ENCODE measurements around the gene ASB15.

The ASB15 gene

DNA sequence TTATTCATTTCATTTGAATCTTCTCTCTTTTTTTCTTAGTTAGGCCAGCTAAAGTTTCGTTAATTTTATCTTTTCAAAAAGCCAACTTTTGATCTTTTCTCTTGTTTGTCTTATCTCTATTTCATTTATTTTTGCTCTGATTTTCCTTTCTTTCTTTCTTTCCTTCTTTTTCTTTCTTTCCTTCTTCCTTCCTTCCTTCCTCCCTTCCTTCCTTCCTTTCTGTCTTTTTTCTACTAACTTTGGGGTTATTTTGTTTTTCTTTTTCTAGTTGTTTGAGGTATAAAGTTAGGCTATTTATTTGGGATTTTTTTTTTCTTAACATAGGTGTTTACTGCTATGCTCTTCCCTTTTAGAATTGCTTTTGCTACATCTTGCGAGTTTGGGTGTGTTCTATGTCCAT lies 13.2 kb upstream of the ASB15 start:
- H3K79me2 ChIP-seq (ENCODE audit: low read length) = no peaks in the 10 kb centered on the region
- no peak overlapping the region for H3K4me2 ChIP-seq (ENCODE audit: low read depth, low read length)
- no peaks in the 10 kb centered on the region for H3K9me3 ChIP-seq (replicated peaks; ENCODE audit: insufficient read depth, low read length)
- no peak overlapping the region for H2AFZ ChIP-seq (ENCODE audit: low read length)
- no peak overlapping the region for H3K9ac ChIP-seq (ENCODE audit: low read length)
- H3K4me3 ChIP-seq (ENCODE audit: low read length) = no peak overlapping the region
- no peak for TF ChIP-seq EZH2 (optimal IDR thresholded peaks at IDR 0.05; ENCODE audit: low read depth, low read length)
- H3K27me3 ChIP-seq (replicated peaks; ENCODE audit: insufficient read depth, low read length) = no peaks in the 10 kb centered on the region
- no peaks in the 10 kb centered on the region for H3K4me1 ChIP-seq (ENCODE audit: low read length)
- H3K27ac ChIP-seq (ENCODE audit: low read length) = no peak overlapping the region
- DNase-seq = no peak
- H3K36me3 ChIP-seq (replicated peaks; ENCODE audit: insufficient read depth, low read length) = no peaks in the 10 kb centered on the region
- no peaks in the 10 kb centered on the region for H4K20me1 ChIP-seq (ENCODE audit: insufficient read depth, low read length)
- H3K9me2 ChIP-seq (replicated peaks; ENCODE audit: insufficient read depth, low read length) = no peaks in the 10 kb centered on the region
- no peaks in the 10 kb centered on the region for H3F3A ChIP-seq (ENCODE audit: insufficient read depth, low read length)

DNA sequence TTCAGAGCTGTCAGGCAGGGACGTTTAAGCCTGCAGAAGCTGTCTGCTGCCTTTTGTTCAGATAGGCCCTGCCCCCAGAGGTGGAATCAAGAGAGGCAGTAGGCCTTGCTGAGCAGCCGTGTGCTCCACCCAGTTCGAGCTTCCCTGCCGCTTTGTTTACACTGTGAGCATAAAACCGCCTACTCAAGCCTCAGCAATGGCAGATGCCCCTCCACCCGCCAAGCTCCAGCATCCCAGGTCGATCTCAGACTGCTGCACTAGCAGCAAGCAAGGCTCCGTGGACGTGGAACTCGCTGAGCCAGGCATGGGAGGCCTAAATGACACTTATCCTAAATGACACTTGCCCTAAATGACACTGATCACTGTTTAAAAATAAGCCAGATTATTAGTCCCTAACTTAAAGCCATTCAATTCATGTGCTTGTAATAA lies 6.8 kb upstream of the ASB15 start:
- Histone ChIP-seq H3K36me3 (replicated peaks; ENCODE audit: insufficient read depth, low read length) (no peaks in the 10 kb centered on the region), H3K9me3 (replicated peaks; ENCODE audit: insufficient read depth, low read length) (no peaks in the 10 kb centered on the region), H3K27me3 (replicated peaks; ENCODE audit: insufficient read depth, low read length) (no peaks in the 10 kb centered on the region), H2AFZ (ENCODE audit: low read length) (no peak overlapping the region), H3F3A (ENCODE audit: insufficient read depth, low read length) (no peaks in the 10 kb centered on the region), H3K27ac (ENCODE audit: low read length) (no peak overlapping the region), H3K79me2 (ENCODE audit: low read length) (no peaks in the 10 kb centered on the region), H3K4me1 (ENCODE audit: low read length) (peaks cover 3% of the 10 kb centered on the region; the same call in 1 of the 2 replicates), H3K4me3 (ENCODE audit: low read length) (no peak overlapping the region), H3K9ac (ENCODE audit: low read length) (no peak overlapping the region), H3K9me2 (replicated peaks; ENCODE audit: insufficient read depth, low read length) (no peaks in the 10 kb centered on the region), H4K20me1 (ENCODE audit: insufficient read depth, low read length) (no peaks in the 10 kb centered on the region), H3K4me2 (ENCODE audit: low read depth, low read length) (no peak overlapping the region)
- TF ChIP-seq, protein P1, sequence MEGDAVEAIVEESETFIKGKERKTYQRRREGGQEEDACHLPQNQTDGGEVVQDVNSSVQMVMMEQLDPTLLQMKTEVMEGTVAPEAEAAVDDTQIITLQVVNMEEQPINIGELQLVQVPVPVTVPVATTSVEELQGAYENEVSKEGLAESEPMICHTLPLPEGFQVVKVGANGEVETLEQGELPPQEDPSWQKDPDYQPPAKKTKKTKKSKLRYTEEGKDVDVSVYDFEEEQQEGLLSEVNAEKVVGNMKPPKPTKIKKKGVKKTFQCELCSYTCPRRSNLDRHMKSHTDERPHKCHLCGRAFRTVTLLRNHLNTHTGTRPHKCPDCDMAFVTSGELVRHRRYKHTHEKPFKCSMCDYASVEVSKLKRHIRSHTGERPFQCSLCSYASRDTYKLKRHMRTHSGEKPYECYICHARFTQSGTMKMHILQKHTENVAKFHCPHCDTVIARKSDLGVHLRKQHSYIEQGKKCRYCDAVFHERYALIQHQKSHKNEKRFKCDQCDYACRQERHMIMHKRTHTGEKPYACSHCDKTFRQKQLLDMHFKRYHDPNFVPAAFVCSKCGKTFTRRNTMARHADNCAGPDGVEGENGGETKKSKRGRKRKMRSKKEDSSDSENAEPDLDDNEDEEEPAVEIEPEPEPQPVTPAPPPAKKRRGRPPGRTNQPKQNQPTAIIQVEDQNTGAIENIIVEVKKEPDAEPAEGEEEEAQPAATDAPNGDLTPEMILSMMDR (IDR thresholded peaks at IDR 0.05; ENCODE audit: low read length) = no peak
- TF ChIP-seq EZH2phosphoT487 (IDR thresholded peaks at IDR 0.05; ENCODE audit: low read length) (no peak), EZH2 (optimal IDR thresholded peaks at IDR 0.05; ENCODE audit: low read depth, low read length) (no peak)
- no peak for DNase-seq

DNA sequence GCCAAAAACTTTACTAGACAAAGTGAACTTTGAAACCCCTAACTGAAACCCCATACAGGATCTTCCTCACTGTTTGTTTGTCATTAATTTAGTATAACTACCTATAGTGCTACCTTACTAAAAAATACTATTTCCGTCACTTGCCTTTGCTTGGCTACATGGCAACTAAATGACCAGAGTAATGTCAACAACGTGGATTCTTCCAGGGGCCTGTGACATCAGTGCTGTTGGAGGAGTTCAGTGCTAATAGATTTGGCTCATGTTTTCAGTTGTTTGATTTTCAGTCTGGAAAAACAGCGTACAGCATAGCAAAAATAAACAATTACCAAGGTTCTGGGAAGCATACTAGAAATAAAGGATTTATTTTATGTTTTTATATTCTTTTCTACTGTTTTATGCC lies 3.0 kb upstream of the ASB15 start:
- no peak overlapping the region for H3K4me3 ChIP-seq (ENCODE audit: low read length)
- H4K20me1 ChIP-seq (ENCODE audit: insufficient read depth, low read length) = no peaks in the 10 kb centered on the region
- H3K9me2 ChIP-seq (replicated peaks; ENCODE audit: insufficient read depth, low read length) = no peaks in the 10 kb centered on the region
- no peak overlapping the region for H3K27ac ChIP-seq (ENCODE audit: low read length)
- no peaks in the 10 kb centered on the region for H3K79me2 ChIP-seq (ENCODE audit: low read length)
- no peaks in the 10 kb centered on the region for H3K9me3 ChIP-seq (replicated peaks; ENCODE audit: insufficient read depth, low read length)
- H3K4me1 ChIP-seq (ENCODE audit: low read length) = peaks cover 3% of the 10 kb centered on the region; the same call in 1 of the 2 replicates
- H2AFZ ChIP-seq (ENCODE audit: low read length) = no peak overlapping the region
- no peak for TF ChIP-seq EZH2phosphoT487 (IDR thresholded peaks at IDR 0.05; ENCODE audit: low read length)
- no peaks in the 10 kb centered on the region for H3K36me3 ChIP-seq (replicated peaks; ENCODE audit: insufficient read depth, low read length)
- H3K4me2 ChIP-seq (ENCODE audit: low read depth, low read length) = no peak overlapping the region
- no peaks in the 10 kb centered on the region for H3K27me3 ChIP-seq (replicated peaks; ENCODE audit: insufficient read depth, low read length)
- DNase-seq = no peak
- H3F3A ChIP-seq (ENCODE audit: insufficient read depth, low read length) = no peaks in the 10 kb centered on the region
- no peak overlapping the region for H3K9ac ChIP-seq (ENCODE audit: low read length)

DNA sequence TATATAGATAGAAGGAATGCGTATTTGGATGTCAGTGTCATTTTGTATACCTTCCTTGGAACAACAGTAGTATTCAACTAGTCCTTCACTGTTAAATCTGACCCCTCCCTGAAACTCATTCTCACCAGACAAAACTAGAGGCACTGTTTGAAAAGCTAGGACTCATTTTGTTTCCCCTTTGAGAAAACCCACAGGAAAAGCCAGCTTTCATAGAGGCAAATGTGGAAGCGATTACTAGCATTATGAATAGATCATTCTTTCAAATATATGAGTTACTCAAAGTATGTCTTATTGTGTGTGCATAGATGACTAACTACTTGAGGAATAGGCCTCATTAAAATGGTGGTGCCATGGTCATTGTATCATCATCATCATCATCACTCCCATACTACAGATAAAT lies 1.9 kb upstream of the ASB15 start:
- TF ChIP-seq, protein P1 (IDR thresholded peaks at IDR 0.05; ENCODE audit: low read length) = no peak
- TF ChIP-seq EZH2phosphoT487 (IDR thresholded peaks at IDR 0.05; ENCODE audit: low read length) (no peak), EZH2 (optimal IDR thresholded peaks at IDR 0.05; ENCODE audit: low read depth, low read length) (no peak)
- no peak overlapping the region for H2AFZ ChIP-seq (ENCODE audit: low read length)

More for the DNA sequence above, 1.9 kb upstream of the ASB15 start:
- Histone ChIP-seq H3F3A (ENCODE audit: insufficient read depth, low read length) (no peaks in the 10 kb centered on the region), H3K36me3 (replicated peaks; ENCODE audit: insufficient read depth, low read length) (no peaks in the 10 kb centered on the region), H3K9me3 (replicated peaks; ENCODE audit: insufficient read depth, low read length) (no peaks in the 10 kb centered on the region), H3K27me3 (replicated peaks; ENCODE audit: insufficient read depth, low read length) (no peaks in the 10 kb centered on the region), H3K4me3 (ENCODE audit: low read length) (no peak overlapping the region), H3K27ac (ENCODE audit: low read length) (no peak overlapping the region), H3K9me2 (replicated peaks; ENCODE audit: insufficient read depth, low read length) (no peaks in the 10 kb centered on the region), H3K4me1 (ENCODE audit: low read length) (peaks cover 3% of the 10 kb centered on the region; the same call in 1 of the 2 replicates), H3K4me2 (ENCODE audit: low read depth, low read length) (no peak overlapping the region), H3K79me2 (ENCODE audit: low read length) (no peaks in the 10 kb centered on the region), H4K20me1 (ENCODE audit: insufficient read depth, low read length) (no peaks in the 10 kb centered on the region), H3K9ac (ENCODE audit: low read length) (no peak overlapping the region)
- no peak for DNase-seq
